MCF 10A (cell line): ENCODE data around the gene CPN2. TPM values are rescaled to one million over a fixed set of nuclear protein-coding genes. Genes with fewer than 3 reads are reported as not detected.

ENCODE experiments used
- BruUV-seq: library from RNA; stranded (reverse); fragments of 400-500 nt; replicated peaks from 2 replicates; lab custom pipeline; 2021; lab: Mats Ljungman, UMichigan
- CTCF ChIA-PET: fragments of 300-600 bp; sonication (Branson Sonifier 250); formaldehyde crosslinking; extraction: SDS; loops from one replicate; lab custom pipeline; 2021; ENCODE audit warnings: antibody characterized with exemption, inconsistent platforms; lab: Yijun Ruan, JAX
- POLR2A ChIA-PET: fragments of 300-600, 350-650 bp; sonication (Branson Sonifier 250); formaldehyde crosslinking; extraction: SDS; loops from one replicate; lab custom pipeline; 2020; ENCODE audit warnings: antibody characterized with exemption, inconsistent platforms; lab: Yijun Ruan, JAX
- DNase-seq: peaks from one replicate; pipeline ENCODE4 v3.0.0-alpha.2; 2018; ENCODE audit not compliant: unreplicated experiment
- H3K27ac Mint-ChIP-seq: one replicate; pipeline ENCODE4 v1.8.0; 2022; ENCODE audit warnings: mild to moderate bottlenecking, low read depth, mixed read lengths; ENCODE audit not compliant: unreplicated experiment
- H3K27me3 Mint-ChIP-seq: one replicate; pipeline ENCODE4 v1.8.0; 2022; ENCODE audit warnings: mixed read lengths; ENCODE audit not compliant: insufficient read depth, unreplicated experiment
- H3K36me3 Mint-ChIP-seq: one replicate; pipeline ENCODE4 v1.8.0; 2022; ENCODE audit warnings: mild to moderate bottlenecking, moderate library complexity, mixed read lengths; ENCODE audit not compliant: insufficient read depth, unreplicated experiment
- H3K4me1 Mint-ChIP-seq: one replicate; pipeline ENCODE4 v1.8.0; 2022; ENCODE audit warnings: mixed read lengths; ENCODE audit not compliant: insufficient read depth, unreplicated experiment
- H3K4me3 Mint-ChIP-seq: one replicate; pipeline ENCODE4 v1.8.0; 2022; ENCODE audit warnings: mild to moderate bottlenecking, moderate library complexity, mixed read lengths; ENCODE audit not compliant: unreplicated experiment
- H3K9me3 Mint-ChIP-seq: one replicate; pipeline ENCODE4 v1.8.0; 2022; ENCODE audit warnings: mixed read lengths; ENCODE audit not compliant: unreplicated experiment
- CTCF ChIP-seq: fragments of 200-600 bp; IDR thresholded peaks from one replicate; pipeline ENCODE4 v1.8.0; 2022; ENCODE audit warnings: antibody characterized with exemption, mild to moderate bottlenecking; ENCODE audit not compliant: unreplicated experiment
- intact Hi-C: fragments of 100-400 bp; cut with micrococcal nuclease; formaldehyde crosslinking; loops from 2 replicates; pipeline ENCODE4 v1.14.1; 2022
- total RNA-seq: library from RNA; stranded (reverse); gene quantifications from 2 replicates; pipeline ENCODE4 v1.2.3, GENCODE V29; 2022

Gene CPN2
- total RNA-seq, 1 experiment from 2014 or later, result not detected

GRCh38 chr3:194389269-194389668 lies 38.1 kb upstream of the CPN2 start:
- Mint-ChIP-seq H3K4me1 (no peaks in the 10 kb centered on the region), H3K4me3 (no peak overlapping the region), H3K27ac (no peak overlapping the region), H3K36me3 (no peaks in the 10 kb centered on the region), H3K9me3 (peaks cover 20% of the 10 kb centered on the region), H3K27me3 (peaks cover 36% of the 10 kb centered on the region)
- POLR2A ChIA-PET, result interaction anchor here (0.5 to 1.3 kb wide), 4 partner anchors 9 to 456 kb away, joined by 3 read pairs; no protein-coding TSS in a partner anchor
- BruUV-seq, result no TSS peak
- CTCF ChIA-PET, result interaction anchor here (0.7 to 1.8 kb wide), 2 partner anchors 46 to 715 kb away, joined by 3 to 7 read pairs; no protein-coding TSS in a partner anchor
- DNase-seq, result no peak
- intact Hi-C loops, result no loop called here
- TF ChIP-seq CTCF, result no peak

GRCh38 chr3:194387926-194388418 lies 36.8 kb upstream of the CPN2 start:
- H3K4me3 Mint-ChIP-seq, result no peak overlapping the region
- no peak overlapping the region for H3K27ac Mint-ChIP-seq
- intact Hi-C loops, result no loop called here
- H3K4me1 Mint-ChIP-seq, result no peaks in the 10 kb centered on the region
- DNase-seq, result no peak
- peaks cover 20% of the 10 kb centered on the region for H3K9me3 Mint-ChIP-seq
- ChIA-PET CTCF (interaction anchor here (0.9 to 2.7 kb wide), 2 partner anchors 44 to 722 kb away, joined by 4 to 8 read pairs; no protein-coding TSS in a partner anchor), POLR2A (no interaction called here)
- BruUV-seq, result no TSS peak
- TF ChIP-seq CTCF, result no peak
- peaks cover 48% of the 10 kb centered on the region for H3K27me3 Mint-ChIP-seq
- no peaks in the 10 kb centered on the region for H3K36me3 Mint-ChIP-seq

DNA sequence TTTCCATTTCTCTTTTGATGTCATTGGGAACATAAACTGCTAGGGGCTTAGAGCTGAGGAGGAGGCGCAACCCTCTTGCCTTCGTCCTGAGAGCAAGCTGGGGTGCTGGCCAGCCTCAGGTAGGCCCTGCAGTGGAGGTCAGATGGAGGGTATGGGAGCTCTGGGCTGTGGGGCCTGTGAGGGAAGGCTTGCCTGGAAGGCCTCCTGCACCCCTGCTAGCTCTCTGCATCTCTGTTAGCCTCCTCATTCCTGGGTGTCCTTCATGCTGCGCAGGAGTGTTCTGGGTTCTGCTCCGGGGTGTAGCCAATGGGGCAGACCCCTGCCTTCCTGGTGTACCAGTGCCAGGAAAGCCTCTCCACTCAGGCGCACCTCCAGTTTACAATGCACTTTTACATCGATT lies 36.1 kb upstream of the CPN2 start:
- Mint-ChIP-seq H3K27me3 (peaks cover 48% of the 10 kb centered on the region), H3K4me1 (no peaks in the 10 kb centered on the region), H3K4me3 (no peak overlapping the region), H3K36me3 (no peaks in the 10 kb centered on the region), H3K9me3 (peaks cover 20% of the 10 kb centered on the region), H3K27ac (no peak overlapping the region)
- POLR2A ChIA-PET, result no interaction called here
- intact Hi-C loops, result no loop called here
- BruUV-seq, result no TSS peak
- no peak for TF ChIP-seq CTCF
- no peak for DNase-seq
- CTCF ChIA-PET, result interaction anchor here (1.1 to 2.7 kb wide), 2 partner anchors 18 to 43 kb away, joined by 3 to 8 read pairs; no protein-coding TSS in a partner anchor

DNA sequence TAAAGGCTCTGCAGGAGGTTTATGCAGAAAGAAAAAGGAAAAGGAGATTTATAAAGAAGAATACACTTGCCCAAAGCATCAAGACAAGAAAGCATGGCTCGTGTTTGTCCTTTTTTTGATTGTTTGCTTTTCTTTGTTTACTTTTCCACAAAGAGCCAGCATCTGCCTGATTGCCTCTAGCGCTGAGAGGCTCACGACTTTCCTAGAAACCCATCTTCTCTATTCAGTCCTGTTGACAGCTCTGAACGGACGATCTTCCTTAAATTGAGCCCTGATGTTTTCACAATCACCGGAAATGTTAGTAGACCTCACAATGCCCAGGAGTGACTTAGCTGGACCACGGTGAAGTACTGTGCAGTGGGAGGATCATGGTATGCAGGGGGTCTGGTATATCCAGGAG lies 35.5 kb upstream of the CPN2 start:
- POLR2A ChIA-PET, result interaction anchor here (0.6 to 1.1 kb wide), 2 partner anchors 53 to 392 kb away, joined by 3 to 4 read pairs; no protein-coding TSS in a partner anchor
- H3K4me1 Mint-ChIP-seq, result no peaks in the 10 kb centered on the region
- peaks cover 20% of the 10 kb centered on the region for H3K9me3 Mint-ChIP-seq
- DNase-seq, result no peak
- no peak for TF ChIP-seq CTCF
- BruUV-seq, result no TSS peak
- H3K4me3 Mint-ChIP-seq, result no peak overlapping the region
- CTCF ChIA-PET, result interaction anchor here (1.1 to 2.7 kb wide), 2 partner anchors 19 to 42 kb away, joined by 3 to 8 read pairs; no protein-coding TSS in a partner anchor
- H3K36me3 Mint-ChIP-seq, result no peaks in the 10 kb centered on the region
- peaks cover 48% of the 10 kb centered on the region for H3K27me3 Mint-ChIP-seq
- no peak overlapping the region for H3K27ac Mint-ChIP-seq
- intact Hi-C loops, result no loop called here
